ENCODE data around the gene NANOG. TPM values are rescaled to one million over a fixed set of nuclear protein-coding genes. Genes with fewer than 3 reads are reported as not detected.

The NANOG gene
- polyA plus RNA-seq, 3 donors = not detected

GRCh38 chr12:7748852-7749251 is 40.4 kb upstream of the NANOG start:
- peaks cover 0 to 5% (median 0%) of the 10 kb centered on the region in 7 donors for H3K9me3 Mint-ChIP-seq
- H3K36me3 Mint-ChIP-seq = no peaks in the 10 kb centered on the region
- no peak overlapping the region for H3K4me3 Mint-ChIP-seq
- H2AFZ ChIP-seq (ENCODE audit: insufficient read depth, low read depth, low read length, poor library complexity, severe bottlenecking) = no peak overlapping the region
- no peak overlapping the region for H3K27ac ChIP-seq (ENCODE audit: low read depth in 1 of 2, low read length in 2 of 2)
- no peaks in the 10 kb centered on the region for H3K9me3 ChIP-seq (replicated peaks in 1 of 2; ENCODE audit: control insufficient read depth in 1 of 2, insufficient read depth in 1 of 2, low read length in 2 of 2)
- TF ChIP-seq CTCF (IDR thresholded peaks at IDR 0.05) = no peak
- H3K4me2 ChIP-seq (replicated peaks; ENCODE audit: extremely low read depth, low read length, poor library complexity, severe bottlenecking) = no peak overlapping the region
- no peaks in the 10 kb centered on the region for H4K20me1 ChIP-seq (ENCODE audit: insufficient read depth, low read length)
- H3K27me3 ChIP-seq (ENCODE audit: control insufficient read depth in 2 of 2, insufficient read depth in 2 of 2, low read length in 2 of 2) = no peaks in the 10 kb centered on the region
- peak overlapping the region in 3 of 7 donors; percentile 7 to 55 (median 38) for H3K27ac Mint-ChIP-seq
- peaks cover 21 to 41% of the 10 kb centered on the region in 2 donors for H3K4me1 ChIP-seq (ENCODE audit: control insufficient read depth in 1 of 2, insufficient read depth in 2 of 2, low read length in 2 of 2)
- intact Hi-C loops (cut with micrococcal nuclease) = no loop called here
- H3K27me3 Mint-ChIP-seq (ENCODE audit: low read depth in 3 of 3) = peaks cover 0 to 2% (median 1%) of the 10 kb centered on the region in 3 donors
- H3K79me2 ChIP-seq (ENCODE audit: insufficient read depth, low read length) = no peaks in the 10 kb centered on the region
- H3K9ac ChIP-seq (ENCODE audit: insufficient read depth, low read length, poor library complexity, severe bottlenecking) = no peak overlapping the region
- peaks cover 56% of the 10 kb centered on the region for H3K4me1 Mint-ChIP-seq
- no peaks in the 10 kb centered on the region for H3K36me3 ChIP-seq (replicated peaks in 1 of 2; ENCODE audit: control insufficient read depth in 1 of 2, insufficient read depth in 2 of 2, low read length in 2 of 2)
- DNase-seq = no peak
- WGBS (ENCODE audit: insufficient coverage) = 66% methylated on average over 4 of the region's 4 CpGs
- H3K4me3 ChIP-seq (replicated peaks in 1 of 3; ENCODE audit: low read depth in 2 of 3, low read length in 3 of 3) = no peak overlapping the region

- Histone ChIP-seq H3K27me3 (ENCODE audit: control insufficient read depth in 2 of 2, insufficient read depth in 2 of 2, low read length in 2 of 2) (no peaks in the 10 kb centered on the region), H3K4me3 (replicated peaks in 1 of 3; ENCODE audit: low read depth in 2 of 3, low read length in 3 of 3) (no peak overlapping the region), H2AFZ (ENCODE audit: insufficient read depth, low read depth, low read length, poor library complexity, severe bottlenecking) (no peak overlapping the region), H3K9me3 (replicated peaks in 1 of 2; ENCODE audit: control insufficient read depth in 1 of 2, insufficient read depth in 1 of 2, low read length in 2 of 2) (no peaks in the 10 kb centered on the region), H3K36me3 (replicated peaks in 1 of 2; ENCODE audit: control insufficient read depth in 1 of 2, insufficient read depth in 2 of 2, low read length in 2 of 2) (no peaks in the 10 kb centered on the region), H3K27ac (ENCODE audit: low read depth in 1 of 2, low read length in 2 of 2) (no peak overlapping the region), H4K20me1 (ENCODE audit: insufficient read depth, low read length) (no peaks in the 10 kb centered on the region), H3K4me1 (ENCODE audit: control insufficient read depth in 1 of 2, insufficient read depth in 2 of 2, low read length in 2 of 2) (peaks cover 22 to 43% of the 10 kb centered on the region in 2 donors), H3K79me2 (ENCODE audit: insufficient read depth, low read length) (no peaks in the 10 kb centered on the region), H3K4me2 (replicated peaks; ENCODE audit: extremely low read depth, low read length, poor library complexity, severe bottlenecking) (no peak overlapping the region), H3K9ac (ENCODE audit: insufficient read depth, low read length, poor library complexity, severe bottlenecking) (no peak overlapping the region)
- no peak for DNase-seq
- H3K4me3 Mint-ChIP-seq = no peak overlapping the region
- H3K4me1 Mint-ChIP-seq = peaks cover 57% of the 10 kb centered on the region
- WGBS (ENCODE audit: insufficient coverage) = 60% methylated on average over 4 of the region's 8 CpGs
- intact Hi-C loops (cut with micrococcal nuclease) = no loop called here
- peaks cover 0 to 2% (median 1%) of the 10 kb centered on the region in 3 donors for H3K27me3 Mint-ChIP-seq (ENCODE audit: low read depth in 3 of 3)
- H3K9me3 Mint-ChIP-seq = peaks cover 0 to 5% (median 0%) of the 10 kb centered on the region in 7 donors
- H3K27ac Mint-ChIP-seq = peak overlapping the region in 1 of 7 donors; percentile 50
- no peaks in the 10 kb centered on the region for H3K36me3 Mint-ChIP-seq
- no peak for TF ChIP-seq CTCF (IDR thresholded peaks at IDR 0.05)
Measured at GRCh38 chr12:7749442-7749841, 39.8 kb upstream of the NANOG start.
